Astrocyte (in vitro differentiated cells and primary cell): ENCODE results near the gene SEMA3A. TPM values are rescaled to one million over a fixed set of nuclear protein-coding genes. Genes with fewer than 3 reads are reported as not detected.

Experiments used
- DNase-seq: peaks from one replicate; pipeline ENCODE4 v3.0.0-alpha.2; 2010; ENCODE audit warnings: low read depth
- FAIRE-seq: peaks from 2 replicates; lab custom pipeline; 2011; peaks lifted over from hg19 to GRCh38; lab: Jason Lieb, UNC
- H2AFZ ChIP-seq: 2 replicates; pipeline ENCODE4 v1.6.0; 2012; ENCODE audit warnings: low read depth, low read length, inconsistent platforms
- H3K27ac ChIP-seq: 2 replicates; pipeline ENCODE4 v1.5.1; 2011; ENCODE audit warnings: low read depth, low read length, inconsistent platforms
- H3K27me3 ChIP-seq: 2 replicates; pipeline ENCODE4 v1.6.0; 2011; ENCODE audit warnings: low read length, inconsistent platforms; ENCODE audit not compliant: insufficient read depth
- H3K36me3 ChIP-seq: 2 replicates; pipeline ENCODE4 v1.5.1; 2011; ENCODE audit warnings: low read length, inconsistent platforms; ENCODE audit not compliant: insufficient read depth
- H3K4me1 ChIP-seq: 2 replicates; pipeline ENCODE4 v1.5.1; 2011; ENCODE audit warnings: low read length, inconsistent platforms; ENCODE audit not compliant: insufficient read depth
- H3K4me2 ChIP-seq: 2 replicates; pipeline ENCODE4 v1.6.0; 2012; ENCODE audit warnings: low read length, inconsistent platforms
- H3K4me3 ChIP-seq: 2 replicates; pipeline ENCODE4 v1.5.1; 2011; ENCODE audit warnings: low read depth, mild to moderate bottlenecking, low read length, inconsistent platforms; ENCODE audit not compliant: insufficient read depth
- H3K79me2 ChIP-seq: 2 replicates; pipeline ENCODE4 v1.6.0; 2012; ENCODE audit warnings: mild to moderate bottlenecking, low read length, inconsistent platforms; ENCODE audit not compliant: insufficient read depth
- H3K9ac ChIP-seq: 2 replicates; pipeline ENCODE4 v1.6.0; 2012; ENCODE audit warnings: mild to moderate bottlenecking, low read length, inconsistent platforms
- H3K9me3 ChIP-seq: 2 replicates; pipeline ENCODE4 v1.5.1; 2012; ENCODE audit warnings: low read depth, mild to moderate bottlenecking, low read length, inconsistent platforms; ENCODE audit not compliant: insufficient read depth
- H4K20me1 ChIP-seq: 2 replicates; pipeline ENCODE4 v1.6.0; 2012; ENCODE audit warnings: low read length, inconsistent platforms; ENCODE audit not compliant: insufficient read depth
- H3K27ac Mint-ChIP-seq: one replicate; pipeline ENCODE4 v1.8.0; 2021; ENCODE audit warnings: mild to moderate bottlenecking, mixed read lengths; ENCODE audit not compliant: unreplicated experiment
- H3K27me3 Mint-ChIP-seq: one replicate; pipeline ENCODE4 v1.8.0; 2021; ENCODE audit warnings: low read depth, mixed read lengths; ENCODE audit not compliant: unreplicated experiment
- H3K36me3 Mint-ChIP-seq: one replicate; pipeline ENCODE4 v1.8.0; 2021; ENCODE audit warnings: low read depth, mixed read lengths; ENCODE audit not compliant: unreplicated experiment
- H3K4me1 Mint-ChIP-seq: one replicate; pipeline ENCODE4 v1.8.0; 2021; ENCODE audit warnings: low read depth, mixed read lengths; ENCODE audit not compliant: unreplicated experiment
- H3K4me3 Mint-ChIP-seq: one replicate; pipeline ENCODE4 v1.8.0; 2021; ENCODE audit warnings: mild to moderate bottlenecking, moderate library complexity, mixed read lengths; ENCODE audit not compliant: unreplicated experiment
- H3K9me3 Mint-ChIP-seq: one replicate; pipeline ENCODE4 v1.8.0; 2021; ENCODE audit warnings: mild to moderate bottlenecking, mixed read lengths; ENCODE audit not compliant: unreplicated experiment
- CTCF ChIP-seq: IDR thresholded peaks from 2 replicates; pipeline ENCODE4 v1.5.1; 2011; ENCODE audit warnings: low read depth, mild to moderate bottlenecking, inconsistent platforms, low read length, moderate library complexity; ENCODE audit not compliant: insufficient read depth
- EZH2 ChIP-seq: IDR thresholded peaks from 2 replicates; pipeline ENCODE4 v1.6.1; 2012; ENCODE audit warnings: mild to moderate bottlenecking, low read length, inconsistent platforms; ENCODE audit not compliant: insufficient read depth
- total RNA-seq: library from RNA; stranded (reverse); gene quantifications from 2 replicates; pipeline ENCODE4 v1.2.1, GENCODE V29; 2021

The SEMA3A gene
- total RNA-seq, 1 donor from 2014 or later = 31.3 TPM

GRCh38 chr7:84060000-84060399 is 134.6 kb downstream of the SEMA3A start:
- Histone ChIP-seq H3K9me3 (no peaks in the 10 kb centered on the region), H2AFZ (no peak overlapping the region), H3K27ac (peak overlapping the region; percentile 83), H3K4me1 (peaks cover 25% of the 10 kb centered on the region), H4K20me1 (no peaks in the 10 kb centered on the region), H3K9ac (no peak overlapping the region), H3K4me3 (no peak overlapping the region), H3K36me3 (no peaks in the 10 kb centered on the region), H3K4me2 (no peak overlapping the region), H3K79me2 (no peaks in the 10 kb centered on the region), H3K27me3 (no peaks in the 10 kb centered on the region)
- no peak overlapping the region for H3K4me3 Mint-ChIP-seq
- no peaks in the 10 kb centered on the region for H3K9me3 Mint-ChIP-seq
- no peak for DNase-seq
- H3K27ac Mint-ChIP-seq = peak overlapping the region; percentile 26
- H3K4me1 Mint-ChIP-seq = peaks cover 26% of the 10 kb centered on the region
- no peak for FAIRE-seq
- peaks cover 5% of the 10 kb centered on the region for H3K36me3 Mint-ChIP-seq
- TF ChIP-seq CTCF (no peak), EZH2 (no peak)
- no peaks in the 10 kb centered on the region for H3K27me3 Mint-ChIP-seq

- Histone ChIP-seq H4K20me1 (no peaks in the 10 kb centered on the region), H3K36me3 (no peaks in the 10 kb centered on the region), H3K9me3 (no peaks in the 10 kb centered on the region), H3K27me3 (no peaks in the 10 kb centered on the region), H2AFZ (no peak overlapping the region), H3K4me2 (peak overlapping the region; percentile 64), H3K79me2 (no peaks in the 10 kb centered on the region), H3K4me3 (peak overlapping the region; percentile 3), H3K4me1 (peaks cover 25% of the 10 kb centered on the region), H3K27ac (peak overlapping the region; percentile 83), H3K9ac (peak overlapping the region; percentile 66)
- TF ChIP-seq CTCF = no peak
- TF ChIP-seq EZH2 = no peak
- DNase-seq = peak; percentile 71
- H3K4me1 Mint-ChIP-seq = peaks cover 26% of the 10 kb centered on the region
- peak; percentile 68 for FAIRE-seq
- no peaks in the 10 kb centered on the region for H3K9me3 Mint-ChIP-seq
- H3K27ac Mint-ChIP-seq = peak overlapping the region; percentile 62
- no peaks in the 10 kb centered on the region for H3K27me3 Mint-ChIP-seq
- no peak overlapping the region for H3K4me3 Mint-ChIP-seq
- H3K36me3 Mint-ChIP-seq = peaks cover 5% of the 10 kb centered on the region
These were observed 136.1 kb downstream of the SEMA3A start for GRCh38 chr7:84058311-84059076.

- no peak for FAIRE-seq
- Histone ChIP-seq H3K27me3 (no peaks in the 10 kb centered on the region), H3K4me1 (peaks cover 25% of the 10 kb centered on the region), H3K9ac (no peak overlapping the region), H2AFZ (no peak overlapping the region), H3K79me2 (no peaks in the 10 kb centered on the region), H4K20me1 (no peaks in the 10 kb centered on the region), H3K27ac (peak overlapping the region; percentile 83), H3K36me3 (no peaks in the 10 kb centered on the region), H3K4me2 (no peak overlapping the region), H3K9me3 (no peaks in the 10 kb centered on the region), H3K4me3 (no peak overlapping the region)
- Mint-ChIP-seq H3K27me3 (no peaks in the 10 kb centered on the region), H3K4me3 (no peak overlapping the region), H3K27ac (no peak overlapping the region), H3K9me3 (no peaks in the 10 kb centered on the region), H3K4me1 (peaks cover 26% of the 10 kb centered on the region), H3K36me3 (peaks cover 5% of the 10 kb centered on the region)
- no peak for TF ChIP-seq CTCF
- no peak for TF ChIP-seq EZH2
- DNase-seq = no peak
These were observed 137.0 kb downstream of the SEMA3A start for GRCh38 chr7:84057576-84057975.
